Stimulated activated CD8-positive, alpha-beta memory T cell treated with anti-CD3 and anti-CD28 coated beads, Interleukin-15, amount 100 ng/mL, for 24 hours (primary cell): ENCODE measurements around the gene DSG1.
"Not testable (repeated sequence)": the region's sequence is repeated elsewhere in the genome, so short reads cannot be mapped to it uniquely, and the experiment has no call there.

Experiments
- DNase-seq: peaks from one replicate; pipeline ENCODE4 v3.0.0-alpha.2; 2020; ENCODE audit warnings: low read depth

The DSG1 gene

DNA sequence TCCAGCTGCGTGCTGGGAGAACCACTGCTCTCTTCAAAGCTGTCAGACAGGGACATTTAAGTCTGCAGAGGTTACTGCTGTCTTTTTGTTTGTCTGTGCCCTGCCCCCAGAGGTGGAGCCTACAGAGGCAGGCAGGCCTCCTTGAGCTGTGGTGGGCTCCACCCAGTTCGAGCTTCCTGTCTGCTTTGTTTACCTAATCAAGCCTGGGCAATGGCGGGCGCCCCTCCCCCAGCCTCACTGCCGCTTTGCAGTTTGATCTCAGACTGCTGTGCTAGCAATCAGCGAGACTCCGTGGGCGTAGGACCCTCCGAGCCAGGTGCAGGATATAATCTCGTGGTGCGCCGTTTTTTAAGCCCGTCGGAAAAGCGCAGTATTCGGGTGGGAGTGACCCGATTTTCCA is 35.4 kb downstream of the DSG1 start:
- DNase-seq: not testable (repeated sequence)

DNA sequence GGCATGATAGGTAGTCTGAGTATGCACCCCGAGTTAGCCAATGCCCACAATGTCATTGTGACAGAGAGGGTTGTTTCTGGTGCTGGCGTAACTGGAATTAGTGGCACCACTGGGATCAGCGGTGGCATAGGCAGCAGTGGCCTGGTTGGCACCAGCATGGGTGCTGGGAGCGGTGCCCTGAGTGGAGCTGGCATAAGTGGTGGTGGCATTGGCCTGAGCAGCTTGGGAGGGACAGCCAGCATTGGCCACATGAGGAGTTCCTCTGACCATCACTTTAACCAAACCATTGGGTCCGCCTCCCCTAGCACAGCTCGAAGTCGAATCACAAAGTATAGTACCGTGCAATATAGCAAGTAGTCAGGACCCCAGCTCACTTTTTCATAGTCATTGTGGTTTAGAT is 37.0 kb downstream of the DSG1 start:
- no peak for DNase-seq

- no peak for DNase-seq
Observed at GRCh38 chr18:31356025-31356424, 38.1 kb downstream of the DSG1 start.

DNA sequence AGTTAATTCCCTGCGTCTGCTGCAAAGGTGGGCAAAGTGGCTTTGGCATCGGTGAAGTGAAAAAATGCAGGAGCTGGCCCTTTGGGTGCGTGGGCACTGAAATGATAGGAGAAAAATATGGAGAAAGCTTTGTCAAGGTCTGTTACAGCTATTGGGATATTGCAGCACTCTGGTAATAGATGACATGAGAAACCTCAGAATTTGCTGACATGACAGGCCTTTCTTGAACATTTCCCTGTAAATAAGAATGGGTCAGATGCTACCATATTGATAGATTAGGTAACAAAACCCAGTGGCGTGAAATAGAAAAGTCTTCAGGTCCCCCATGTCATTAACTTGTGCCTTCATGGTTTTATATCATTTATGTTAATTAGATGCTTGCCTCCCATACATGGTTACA is 46.2 kb downstream of the DSG1 start:
- DNase-seq: no peak

- DNase-seq: no peak
Observed at GRCh38 chr18:31369478-31369877, 51.5 kb downstream of the DSG1 start.

GRCh38 chr18:31371989-31372388 is 54.0 kb downstream of the DSG1 start:
- DNase-seq: no peak

- DNase-seq: no peak
Observed at GRCh38 chr18:31373641-31374040, 55.7 kb downstream of the DSG1 start.

- no peak for DNase-seq
Observed at GRCh38 chr18:31376477-31376876, 58.5 kb downstream of the DSG1 start, which contains the start of gene DSG4. Gene DSG4, plus strand, starts transcription at chr18:31376777. Its CDS starts 135 bp downstream, at chr18:31376912.

DNA sequence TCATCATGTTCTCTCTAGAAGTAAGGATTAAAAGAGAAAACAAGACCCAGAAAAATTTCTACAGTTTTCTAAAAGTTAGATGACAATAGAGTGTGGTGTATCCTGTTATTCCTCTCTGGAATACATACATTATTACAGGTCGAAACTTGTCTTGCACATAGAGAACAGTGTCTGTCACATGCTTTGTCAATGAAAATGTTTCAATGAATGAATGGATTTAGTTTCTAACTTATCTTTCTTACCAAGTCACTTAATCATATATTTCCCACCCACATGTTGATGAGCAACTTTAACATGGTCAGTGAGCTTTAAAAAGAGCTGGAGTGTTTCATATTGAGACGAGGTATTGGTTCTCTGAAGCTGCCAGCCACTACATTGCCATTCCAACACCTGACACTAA is 63.0 kb downstream of the DSG1 start:
- DNase-seq: no peak

- no peak for DNase-seq
Observed at GRCh38 chr18:31382107-31382506, 64.1 kb downstream of the DSG1 start.

DNA sequence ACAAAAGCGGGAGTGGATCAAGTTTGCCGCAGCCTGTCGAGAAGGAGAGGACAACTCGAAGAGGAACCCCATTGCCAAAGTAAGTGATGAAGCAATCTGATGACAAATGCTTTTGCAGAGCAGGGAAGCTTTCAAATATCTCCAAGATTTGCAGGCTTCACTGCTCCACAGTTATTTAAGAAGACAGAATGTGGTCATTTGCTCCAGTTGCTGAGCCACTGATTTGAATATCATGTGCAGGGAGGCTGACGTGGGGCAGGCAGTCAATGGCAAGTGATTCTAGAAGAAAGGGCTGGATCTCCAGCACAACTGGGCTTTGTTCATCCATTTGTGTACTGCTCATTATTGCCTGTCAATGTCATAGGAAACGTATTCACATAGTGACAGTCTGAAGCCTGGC is 68.8 kb downstream of the DSG1 start:
- DNase-seq: no peak

DNA sequence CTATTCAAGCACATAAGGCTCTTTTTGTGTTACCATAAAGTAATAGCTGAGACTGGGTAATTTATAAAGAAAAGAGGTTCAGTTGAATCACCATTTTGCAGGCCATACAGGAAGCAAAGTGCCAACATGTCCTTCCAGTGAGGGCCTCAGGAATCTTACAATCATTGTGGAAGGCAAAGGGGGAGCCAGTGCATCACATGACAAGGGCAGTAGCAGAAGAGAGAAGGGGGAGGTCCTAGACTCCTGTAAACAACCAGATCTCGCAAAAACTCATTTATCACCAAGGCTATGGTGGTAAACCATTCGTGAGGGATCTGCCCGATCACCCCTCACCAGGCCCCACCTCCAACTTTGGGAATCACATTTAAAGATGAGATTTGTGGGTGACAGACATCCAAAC is 75.3 kb downstream of the DSG1 start:
- no peak for DNase-seq

DNA sequence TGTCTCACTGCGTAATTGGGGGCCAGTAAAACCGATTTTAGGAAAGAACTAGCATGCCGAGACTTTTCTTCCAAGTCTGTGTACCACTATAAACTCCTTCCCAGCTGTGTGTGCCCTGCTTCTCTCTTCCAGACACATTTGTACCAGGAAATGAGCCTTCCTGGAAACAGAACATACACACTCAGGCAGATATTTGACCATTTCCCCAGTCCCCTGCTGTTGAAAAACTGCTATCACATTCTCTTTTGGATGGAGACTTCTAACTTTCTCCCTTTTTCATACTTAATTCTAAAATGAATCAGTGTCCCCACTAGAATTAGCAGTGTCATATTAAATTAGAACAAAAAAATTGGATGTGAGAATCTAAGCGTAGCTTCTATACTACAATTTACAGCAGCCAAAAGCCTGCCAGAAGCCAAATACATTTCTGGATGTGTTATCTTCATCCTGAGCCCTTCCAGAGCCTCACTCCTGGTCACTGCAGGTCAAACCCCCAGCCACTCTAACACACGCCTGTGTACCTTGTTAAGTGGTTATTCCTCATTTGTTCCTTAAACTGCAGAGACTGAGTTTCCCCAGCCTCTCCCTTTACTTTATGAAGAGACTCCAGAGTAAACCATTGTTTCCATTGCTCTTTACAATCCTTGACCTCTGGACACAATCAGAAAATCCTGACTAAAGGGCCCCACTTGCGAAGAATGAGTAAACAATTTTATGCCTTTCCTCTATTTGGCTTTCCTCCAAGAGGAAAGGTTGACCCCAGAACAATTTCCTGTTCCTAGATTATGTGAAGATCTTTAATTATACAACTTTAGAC is 79.0 kb downstream of the DSG1 start:
- DNase-seq: no peak

DNA sequence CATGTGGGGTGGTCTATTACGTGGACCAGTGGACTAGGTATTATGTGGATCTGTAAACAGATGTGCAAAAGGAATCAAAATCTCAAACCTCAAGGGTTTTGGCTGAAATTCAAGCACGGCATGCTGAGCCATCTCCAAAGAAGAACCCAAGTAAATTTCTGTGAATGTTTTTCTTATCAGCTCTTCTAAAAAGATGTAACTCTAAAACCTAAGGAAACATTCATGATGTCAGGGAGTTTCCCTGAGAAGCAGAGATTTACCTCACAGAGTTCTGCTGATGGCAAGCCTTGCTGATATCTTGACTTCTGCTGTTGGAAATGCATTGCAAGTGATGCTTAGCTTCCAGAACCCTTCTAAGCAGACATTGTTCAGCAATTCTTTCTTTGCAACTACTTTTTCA is 80.2 kb downstream of the DSG1 start:
- DNase-seq: no peak

GRCh38 chr18:31399306-31400032 is 81.5 kb downstream of the DSG1 start:
- no peak for DNase-seq

- DNase-seq: no peak
Observed at GRCh38 chr18:31401156-31402025, 83.4 kb downstream of the DSG1 start.

DNA sequence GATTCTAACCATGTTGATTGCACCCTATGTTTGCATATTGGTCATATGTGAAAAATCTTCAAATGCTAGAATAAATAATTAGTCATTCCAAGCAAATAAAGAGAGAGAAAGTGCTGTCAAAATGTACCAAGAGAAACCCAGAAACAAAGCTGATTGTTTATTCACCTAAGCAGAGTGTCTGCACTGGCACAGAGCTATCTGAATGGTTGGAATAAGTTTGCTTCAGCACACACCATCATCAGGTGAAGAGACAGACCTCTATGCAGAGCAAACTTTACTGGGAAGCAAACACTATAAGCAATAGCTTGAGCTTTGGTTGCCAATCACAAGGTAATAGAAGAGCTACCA is 84.0 kb downstream of the DSG1 start:
- no peak for DNase-seq

GRCh38 chr18:31403409-31403808 is 85.4 kb downstream of the DSG1 start:
- no peak for DNase-seq
